IPS DF 6.9 (cell line): ENCODE results near the gene DRD4.

ENCODE experiments used
- DNase-seq: peaks from one replicate; pipeline ENCODE4 v3.0.0-alpha.2; 2013; ENCODE audit warnings: low read depth, low spot score
- H3K27ac ChIP-seq: one replicate; pipeline ENCODE4 v1.5.1; 2013; ENCODE audit warnings: low read length, control low read depth
- H3K27me3 ChIP-seq: 2 replicates; pipeline ENCODE4 v1.6.1; 2013; ENCODE audit warnings: mild to moderate bottlenecking, low read length; ENCODE audit not compliant: control insufficient read depth, insufficient read depth
- H3K36me3 ChIP-seq: 2 replicates; pipeline ENCODE4 v1.6.1; 2013; ENCODE audit warnings: low read length; ENCODE audit not compliant: control insufficient read depth, insufficient read depth
- H3K4me1 ChIP-seq: 2 replicates; pipeline ENCODE4 v1.6.1; 2013; ENCODE audit warnings: low read length; ENCODE audit not compliant: control insufficient read depth, insufficient read depth
- H3K4me3 ChIP-seq: 2 replicates; pipeline ENCODE4 v1.5.1; 2013; ENCODE audit warnings: mild to moderate bottlenecking, low read length
- H3K9me3 ChIP-seq: 2 replicates; pipeline ENCODE4 v1.6.1; 2013; ENCODE audit warnings: low read length, inconsistent platforms; ENCODE audit not compliant: control insufficient read depth, insufficient read depth
- WGBS: extraction: QIAGEN DNeasy Blood & Tissue Kit; methylation state at CpG from one replicate; pipeline ENCODE4 v1.1.7; 2013; ENCODE audit warnings: mixed read lengths, missing lambda C conversion rate; ENCODE audit not compliant: insufficient read length, insufficient coverage; 5-methylcytosine and 5-hydroxymethylcytosine counted together

Gene DRD4

GRCh38 chr11:630871-631270, 6.2 kb upstream of the DRD4 start:
- no CpG with 5 or more reads among the region's 5 CpGs for WGBS

DNA sequence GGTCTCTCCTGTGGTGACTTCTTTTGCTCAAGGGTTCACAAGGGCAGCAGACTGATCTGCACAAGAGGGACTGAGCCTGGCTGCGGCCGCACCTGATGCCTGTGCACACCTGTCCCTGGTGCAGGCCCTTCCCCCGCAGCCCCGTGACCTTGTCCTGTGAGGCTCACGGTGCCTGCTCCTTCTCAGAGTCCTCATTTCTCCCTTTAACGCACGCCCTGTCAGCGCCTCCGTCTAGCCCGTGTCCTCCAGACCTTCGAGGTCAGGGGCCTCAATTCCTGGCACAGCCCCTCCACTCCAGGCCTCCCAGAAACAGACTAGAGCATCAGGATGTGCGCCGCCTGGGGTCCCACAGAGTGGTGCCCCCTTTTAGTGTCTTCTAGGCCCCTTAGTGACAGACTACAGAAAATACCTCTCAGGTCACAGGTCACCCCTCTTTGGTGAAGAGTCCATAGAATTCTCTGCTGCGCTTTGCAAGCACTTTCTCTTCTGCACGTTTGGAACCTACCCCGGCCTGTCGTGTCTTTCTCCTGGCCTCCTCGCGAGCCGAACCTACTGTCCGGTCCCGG, 1.0 kb upstream of the DRD4 start:
- no CpG with 5 or more reads among the region's 22 CpGs for WGBS
- Histone ChIP-seq H3K4me3 (no peak overlapping the region), H3K36me3 (no peaks in the 10 kb centered on the region), H3K27me3 (peaks cover 27% of the 10 kb centered on the region), H3K4me1 (peaks cover 8% of the 10 kb centered on the region), H3K27ac (no peak overlapping the region), H3K9me3 (no peaks in the 10 kb centered on the region)
- no peak for DNase-seq

More at GRCh38 chr11:630871-631270, 6.2 kb upstream of the DRD4 start:
- Histone ChIP-seq H3K4me3 (no peak overlapping the region), H3K36me3 (no peaks in the 10 kb centered on the region), H3K27ac (no peak overlapping the region), H3K9me3 (no peaks in the 10 kb centered on the region), H3K27me3 (peaks cover 9% of the 10 kb centered on the region), H3K4me1 (no peaks in the 10 kb centered on the region; the same call in 1 of the 2 replicates)
- no peak for DNase-seq

GRCh38 chr11:637333-637592, 194 bp downstream of the DRD4 start:
- WGBS, result no CpG with 5 or more reads among the region's 34 CpGs
- H3K36me3 ChIP-seq, result no peaks in the 10 kb centered on the region
- peaks cover 8% of the 10 kb centered on the region for H3K4me1 ChIP-seq
- peaks cover 27% of the 10 kb centered on the region for H3K27me3 ChIP-seq
- no peak for DNase-seq
- H3K9me3 ChIP-seq, result no peaks in the 10 kb centered on the region
- peak overlapping the region; percentile 26; the same call in 1 of the 2 replicates for H3K4me3 ChIP-seq
- no peak overlapping the region for H3K27ac ChIP-seq

DNA sequence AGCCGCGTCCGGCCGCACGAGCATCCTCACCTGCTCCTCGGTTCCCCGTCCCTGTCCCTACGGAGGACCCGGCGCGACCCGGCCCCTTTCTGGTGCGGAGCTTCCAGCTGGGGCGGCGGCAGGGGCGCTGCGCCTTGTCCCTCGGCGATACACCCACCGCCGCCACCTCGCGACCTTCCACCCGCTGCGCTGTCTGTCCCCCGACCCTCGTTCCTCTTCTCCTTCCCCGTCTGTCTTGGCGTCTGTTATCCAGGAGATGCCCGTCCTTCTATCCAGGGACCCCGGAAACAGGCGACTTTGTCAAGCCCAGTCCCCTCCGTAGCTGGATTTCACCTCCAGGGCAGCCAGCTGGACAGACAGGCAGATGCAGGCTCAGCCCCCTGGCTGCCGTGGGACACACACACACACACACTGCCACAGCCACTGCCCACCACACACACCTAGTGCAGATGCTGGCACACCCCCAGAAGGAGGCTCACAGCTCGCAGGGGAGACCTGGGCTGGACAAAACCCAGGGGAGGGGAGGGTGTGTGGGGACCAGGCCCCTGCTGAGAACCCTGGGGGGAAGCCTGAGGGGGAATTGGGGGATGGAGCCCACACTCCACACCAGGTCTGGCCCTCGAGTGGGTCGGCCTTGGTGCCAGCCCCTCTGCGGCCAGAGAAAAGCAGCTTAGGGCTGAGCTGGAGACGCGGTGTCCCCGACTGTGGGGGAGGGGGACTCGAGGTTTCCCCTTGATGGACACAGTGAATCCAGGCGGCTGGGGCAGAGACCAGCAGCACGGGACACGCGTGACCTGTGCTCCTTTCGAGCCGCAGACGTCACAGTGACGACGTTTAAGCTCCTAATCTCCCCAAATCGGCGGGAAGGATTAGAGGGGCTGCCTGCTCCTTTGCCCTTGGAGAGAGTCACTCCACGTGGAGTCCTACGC, 788 bp downstream of the DRD4 start:
- no peaks in the 10 kb centered on the region for H3K36me3 ChIP-seq
- H3K4me3 ChIP-seq, result peak overlapping the region; percentile 26; the same call in 1 of the 2 replicates
- no CpG with 5 or more reads among the region's 55 CpGs for WGBS
- H3K9me3 ChIP-seq, result no peaks in the 10 kb centered on the region
- H3K27ac ChIP-seq, result no peak overlapping the region
- DNase-seq, result no peak
- H3K4me1 ChIP-seq, result peaks cover 10% of the 10 kb centered on the region
- peaks cover 27% of the 10 kb centered on the region for H3K27me3 ChIP-seq

- H3K9me3 ChIP-seq, result no peaks in the 10 kb centered on the region
- H3K27ac ChIP-seq, result no peak overlapping the region
These were observed 1.7 kb downstream of the DRD4 start for GRCh38 chr11:638631-639331.

DNA sequence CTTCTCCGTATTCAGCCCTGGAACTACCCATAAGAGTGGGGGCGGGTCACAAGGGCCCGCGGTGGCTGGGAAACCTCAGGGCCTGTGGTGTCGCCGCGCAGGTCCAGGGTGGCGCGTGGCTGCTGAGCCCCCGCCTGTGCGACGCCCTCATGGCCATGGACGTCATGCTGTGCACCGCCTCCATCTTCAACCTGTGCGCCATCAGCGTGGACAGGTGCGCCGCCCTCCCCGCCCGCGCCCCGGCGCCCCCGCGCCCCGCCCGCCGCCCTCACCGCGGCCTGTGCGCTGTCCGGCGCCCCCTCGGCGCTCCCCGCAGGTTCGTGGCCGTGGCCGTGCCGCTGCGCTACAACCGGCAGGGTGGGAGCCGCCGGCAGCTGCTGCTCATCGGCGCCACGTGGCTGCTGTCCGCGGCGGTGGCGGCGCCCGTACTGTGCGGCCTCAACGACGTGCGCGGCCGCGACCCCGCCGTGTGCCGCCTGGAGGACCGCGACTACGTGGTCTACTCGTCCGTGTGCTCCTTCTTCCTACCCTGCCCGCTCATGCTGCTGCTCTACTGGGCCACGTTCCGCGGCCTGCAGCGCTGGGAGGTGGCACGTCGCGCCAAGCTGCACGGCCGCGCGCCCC, 2.4 kb downstream of the DRD4 start:
- Histone ChIP-seq H3K27ac (no peak overlapping the region), H3K4me3 (peak overlapping the region; percentile 26; the same call in 1 of the 2 replicates), H3K9me3 (no peaks in the 10 kb centered on the region), H3K36me3 (peaks cover 2% of the 10 kb centered on the region; the same call in 1 of the 2 replicates), H3K27me3 (peaks cover 27% of the 10 kb centered on the region), H3K4me1 (peaks cover 10% of the 10 kb centered on the region)
- WGBS, result no CpG with 5 or more reads among the region's 80 CpGs
- no peak for DNase-seq

More at GRCh38 chr11:638631-639331, 1.7 kb downstream of the DRD4 start:
- WGBS, result no CpG with 5 or more reads among the region's 28 CpGs
- Histone ChIP-seq H3K27me3 (peaks cover 27% of the 10 kb centered on the region), H3K36me3 (no peaks in the 10 kb centered on the region; the same call in 1 of the 2 replicates), H3K4me1 (peaks cover 10% of the 10 kb centered on the region), H3K4me3 (peak overlapping the region; percentile 26; the same call in 1 of the 2 replicates)
- no peak for DNase-seq

- no CpG with 5 or more reads among the region's 69 CpGs for WGBS
- Histone ChIP-seq H3K36me3 (peaks cover 3% of the 10 kb centered on the region; the same call in 1 of the 2 replicates), H3K9me3 (no peaks in the 10 kb centered on the region), H3K4me1 (peaks cover 10% of the 10 kb centered on the region), H3K4me3 (peak overlapping the region; percentile 2; the same call in 1 of the 2 replicates), H3K27me3 (peaks cover 25% of the 10 kb centered on the region), H3K27ac (no peak overlapping the region)
- no peak for DNase-seq
These were observed 3.1 kb downstream of the DRD4 start for GRCh38 chr11:640021-640706.

DNA sequence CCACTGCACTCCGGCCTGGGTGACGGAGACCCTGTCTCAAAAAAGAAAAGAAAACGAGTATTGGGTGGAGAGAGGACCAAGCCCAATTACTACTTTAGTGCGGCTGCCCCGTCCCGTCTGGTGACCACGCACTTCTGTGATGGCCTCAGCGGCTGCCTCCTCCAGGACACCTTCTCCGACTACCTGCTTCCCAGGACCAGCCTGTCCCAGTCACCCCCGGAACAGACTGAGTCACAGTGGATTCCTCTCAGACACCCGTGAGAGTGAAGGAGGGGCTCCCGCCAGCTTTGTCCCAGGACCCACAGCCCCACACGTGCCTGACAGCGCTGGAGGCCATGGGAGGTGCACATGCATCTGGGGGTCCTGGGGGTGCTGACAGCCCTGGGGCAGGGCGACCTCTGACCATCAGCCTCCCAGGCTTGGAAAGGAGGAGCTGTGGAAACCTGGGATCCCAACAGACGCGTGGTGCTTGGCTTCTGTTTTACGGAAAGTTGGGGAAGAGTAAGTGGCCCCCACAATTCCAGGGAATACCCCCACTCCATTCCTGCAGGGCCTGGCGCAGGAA, 4.8 kb downstream of the DRD4 start:
- no peak for DNase-seq
- Histone ChIP-seq H3K27ac (no peak overlapping the region), H3K4me1 (peaks cover 10% of the 10 kb centered on the region; the same call in 1 of the 2 replicates), H3K27me3 (peaks cover 15% of the 10 kb centered on the region), H3K36me3 (peaks cover 3% of the 10 kb centered on the region; the same call in 1 of the 2 replicates), H3K9me3 (no peaks in the 10 kb centered on the region), H3K4me3 (no peak overlapping the region)
- no CpG with 5 or more reads among the region's 19 CpGs for WGBS

DNA sequence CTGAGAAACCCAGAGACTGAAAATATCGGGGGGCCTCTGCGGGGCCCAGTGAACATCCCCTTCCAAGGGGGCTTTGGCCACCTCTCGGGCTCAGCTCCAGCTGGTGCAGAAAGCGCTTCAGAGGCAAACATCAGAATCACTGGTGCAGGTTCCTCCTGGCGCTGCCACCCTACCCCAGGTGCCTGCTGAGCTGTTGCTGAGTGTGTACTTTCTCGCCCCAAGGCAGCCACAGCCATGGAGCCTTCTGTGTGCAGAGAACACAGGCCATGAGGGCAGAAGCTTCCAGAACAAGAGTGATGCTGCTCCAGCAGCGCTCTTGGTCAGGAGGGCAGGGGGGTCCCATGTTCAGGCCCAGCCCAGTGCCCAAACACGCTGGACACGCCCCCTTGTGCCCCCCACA, 6.3 kb downstream of the DRD4 start:
- H3K36me3 ChIP-seq, result peaks cover 3% of the 10 kb centered on the region; the same call in 1 of the 2 replicates
- WGBS, result no CpG with 5 or more reads among the region's 9 CpGs
- no peak overlapping the region for H3K27ac ChIP-seq
- peaks cover 6% of the 10 kb centered on the region; the same call in 1 of the 2 replicates for H3K27me3 ChIP-seq
- DNase-seq, result no peak
- 0 out of 2 replicates have a peak, but pooled peaks cover 7% of the 10 kb centered on the region for H3K4me1 ChIP-seq
- no peaks in the 10 kb centered on the region for H3K9me3 ChIP-seq
- no peak overlapping the region for H3K4me3 ChIP-seq
